Lower lobe of right lung (tissue), 2 donors: Measurements from ENCODE around the gene SIAH1. TPM values are rescaled to one million over a fixed set of nuclear protein-coding genes. Genes with fewer than 3 reads are reported as not detected.
"Not testable (repeated sequence)": the region's sequence is repeated elsewhere in the genome, so short reads cannot be mapped to it uniquely, and the experiment has no call there.

ENCODE experiments used
- ATAC-seq, 2 donors: fragments of 200-7000 bp; cut with Tn5 transposase; one replicate each; pipeline ENCODE4 v1.9.1; 2020 to 2022; ENCODE audit warnings: mild to moderate bottlenecking in 2 of 2, moderate library complexity in 2 of 2
- DNase-seq: peaks from one replicate; pipeline ENCODE4 v3.0.0-alpha.2; 2020
- H3K27ac ChIP-seq: fragments of 200-600 bp; one replicate; pipeline ENCODE4 v1.8.0; 2022
- H3K27me3 ChIP-seq: fragments of 200-600 bp; one replicate; pipeline ENCODE4 v1.8.0; 2022; ENCODE audit warnings: low read depth
- H3K36me3 ChIP-seq: fragments of 200-600 bp; one replicate; pipeline ENCODE4 v1.8.0; 2022; ENCODE audit warnings: mild to moderate bottlenecking
- H3K4me1 ChIP-seq: fragments of 200-600 bp; one replicate; pipeline ENCODE4 v1.8.0; 2022
- H3K4me3 ChIP-seq: fragments of 200-600 bp; one replicate; pipeline ENCODE4 v1.8.0; 2022; ENCODE audit warnings: mild to moderate bottlenecking
- H3K9me3 ChIP-seq: fragments of 200-600 bp; one replicate; pipeline ENCODE4 v1.8.0; 2022
- intact Hi-C: fragments of 100-400 bp; cut with DNase I; formaldehyde crosslinking; loops from one replicate; pipeline ENCODE4 v1.11.0; 2022
- total RNA-seq: library from RNA; stranded (reverse); fragmentation: NEBNext Ultra II Directional; extraction: Animal tissue kit (Norgen Biotek cat#: 25700); gene quantifications from one replicate; pipeline ENCODE4 v1.2.1, GENCODE V29; 2021
- TF ChIP-seq, protein P1 (sequence below): fragments of 200-600 bp; IDR thresholded peaks from one replicate; pipeline ENCODE4 v1.8.0; 2022; ENCODE audit warnings: antibody characterized with exemption, mild to moderate bottlenecking
- donor health status: DM: no; HTN: yes; CAD: no; lungs with severe emphysema.

SIAH1 gene
- total RNA-seq, 1 donor from 2014 or later: 24.4 TPM

DNA sequence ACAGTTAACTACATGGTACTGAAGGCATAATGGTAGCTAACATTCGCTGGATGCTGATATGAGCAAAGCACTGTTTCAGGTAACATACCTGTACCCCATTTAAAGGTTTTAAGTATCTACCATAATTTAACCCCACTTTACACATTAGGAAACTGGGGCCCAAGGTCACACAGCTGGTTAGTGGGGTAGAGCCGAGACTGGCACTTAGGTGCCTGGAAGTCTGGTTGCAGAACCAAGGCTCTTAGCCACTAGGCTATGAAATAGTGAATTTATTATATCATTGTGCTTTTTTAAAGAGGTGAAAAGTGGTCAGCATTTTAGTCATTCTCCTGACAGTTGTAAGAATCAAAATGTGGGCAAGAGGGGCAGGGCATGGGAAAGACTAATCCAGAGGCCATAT is 25.2 kb downstream of the SIAH1 start:
- ATAC-seq (no peak), DNase-seq (no peak)
- TF ChIP-seq, protein P1, sequence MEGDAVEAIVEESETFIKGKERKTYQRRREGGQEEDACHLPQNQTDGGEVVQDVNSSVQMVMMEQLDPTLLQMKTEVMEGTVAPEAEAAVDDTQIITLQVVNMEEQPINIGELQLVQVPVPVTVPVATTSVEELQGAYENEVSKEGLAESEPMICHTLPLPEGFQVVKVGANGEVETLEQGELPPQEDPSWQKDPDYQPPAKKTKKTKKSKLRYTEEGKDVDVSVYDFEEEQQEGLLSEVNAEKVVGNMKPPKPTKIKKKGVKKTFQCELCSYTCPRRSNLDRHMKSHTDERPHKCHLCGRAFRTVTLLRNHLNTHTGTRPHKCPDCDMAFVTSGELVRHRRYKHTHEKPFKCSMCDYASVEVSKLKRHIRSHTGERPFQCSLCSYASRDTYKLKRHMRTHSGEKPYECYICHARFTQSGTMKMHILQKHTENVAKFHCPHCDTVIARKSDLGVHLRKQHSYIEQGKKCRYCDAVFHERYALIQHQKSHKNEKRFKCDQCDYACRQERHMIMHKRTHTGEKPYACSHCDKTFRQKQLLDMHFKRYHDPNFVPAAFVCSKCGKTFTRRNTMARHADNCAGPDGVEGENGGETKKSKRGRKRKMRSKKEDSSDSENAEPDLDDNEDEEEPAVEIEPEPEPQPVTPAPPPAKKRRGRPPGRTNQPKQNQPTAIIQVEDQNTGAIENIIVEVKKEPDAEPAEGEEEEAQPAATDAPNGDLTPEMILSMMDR: no peak
- Histone ChIP-seq H3K4me3 (no peak overlapping the region), H3K4me1 (peaks cover 15% of the 10 kb centered on the region), H3K27ac (no peak overlapping the region), H3K27me3 (no peaks in the 10 kb centered on the region), H3K36me3 (peaks cover 38% of the 10 kb centered on the region), H3K9me3 (no peaks in the 10 kb centered on the region)
- intact Hi-C loops: loop anchor here (10.0 kb wide), 1 partner anchor 265 kb away; no protein-coding TSS in a partner anchor

DNA sequence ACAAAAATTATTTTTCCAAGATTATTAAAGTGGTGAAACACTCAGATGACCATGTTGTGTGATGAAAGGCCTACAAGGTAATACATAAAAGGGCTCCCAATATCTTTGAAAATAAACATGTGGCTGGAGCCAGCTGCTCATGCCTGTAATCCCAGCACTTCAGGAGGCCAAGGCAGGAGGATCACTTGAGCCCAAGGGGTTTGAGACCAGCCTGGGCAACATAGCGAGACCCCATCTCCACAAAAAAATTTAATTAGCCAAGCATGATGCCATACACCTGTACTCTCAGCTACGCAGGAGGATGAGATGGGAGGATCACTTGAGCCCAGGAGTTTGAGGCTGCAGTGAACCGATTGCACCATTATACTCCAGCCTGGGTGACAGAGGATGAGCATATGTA is 26.8 kb downstream of the SIAH1 start:
- TF ChIP-seq, protein P1: no peak
- H3K27me3 ChIP-seq: no peaks in the 10 kb centered on the region
- H3K27ac ChIP-seq: no peak overlapping the region
- peaks cover 38% of the 10 kb centered on the region for H3K36me3 ChIP-seq
- DNase-seq: no peak
- intact Hi-C loops: loop anchor here (10.0 kb wide), 1 partner anchor 266 kb away; no protein-coding TSS in a partner anchor
- no peak overlapping the region for H3K4me3 ChIP-seq
- no peaks in the 10 kb centered on the region for H3K9me3 ChIP-seq
- H3K4me1 ChIP-seq: peaks cover 5% of the 10 kb centered on the region
- no peak for ATAC-seq

DNA sequence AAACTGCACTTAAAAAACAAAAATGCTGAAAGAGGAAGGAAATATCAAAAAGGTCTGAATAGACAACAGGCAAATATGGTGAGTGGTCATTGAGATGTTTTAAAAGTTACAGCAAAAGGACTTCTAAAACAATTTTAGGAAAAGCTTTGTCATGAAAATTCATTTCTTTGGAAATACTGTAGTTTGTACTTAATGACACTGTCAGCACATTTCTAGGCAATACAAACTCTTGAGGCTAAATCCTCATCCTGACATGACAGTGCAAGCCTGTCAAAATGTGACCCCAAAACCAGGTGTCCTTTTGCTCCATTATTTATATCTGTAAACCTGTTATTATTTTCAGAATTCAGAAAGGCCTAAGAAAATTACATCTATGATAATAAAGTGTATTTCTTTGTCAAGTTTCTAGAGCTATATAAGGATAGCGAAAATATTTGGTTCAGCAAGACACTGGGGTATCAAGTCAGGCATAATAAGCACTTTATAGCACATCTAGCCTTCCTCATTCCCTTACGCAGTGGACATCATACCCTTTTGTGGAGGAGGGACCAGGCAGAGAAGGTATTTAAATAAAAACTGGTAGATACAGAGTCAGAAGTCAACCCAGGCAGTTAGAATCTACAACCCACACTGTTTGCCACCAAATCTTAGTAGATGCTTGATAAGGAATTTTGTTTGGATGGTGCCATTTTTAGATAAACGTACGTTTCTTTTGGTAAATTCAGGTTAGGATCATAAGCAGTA is 28.4 kb downstream of the SIAH1 start:
- no peak for ATAC-seq
- TF ChIP-seq, protein P1: no peak
- peaks cover 44% of the 10 kb centered on the region for H3K36me3 ChIP-seq

DNA sequence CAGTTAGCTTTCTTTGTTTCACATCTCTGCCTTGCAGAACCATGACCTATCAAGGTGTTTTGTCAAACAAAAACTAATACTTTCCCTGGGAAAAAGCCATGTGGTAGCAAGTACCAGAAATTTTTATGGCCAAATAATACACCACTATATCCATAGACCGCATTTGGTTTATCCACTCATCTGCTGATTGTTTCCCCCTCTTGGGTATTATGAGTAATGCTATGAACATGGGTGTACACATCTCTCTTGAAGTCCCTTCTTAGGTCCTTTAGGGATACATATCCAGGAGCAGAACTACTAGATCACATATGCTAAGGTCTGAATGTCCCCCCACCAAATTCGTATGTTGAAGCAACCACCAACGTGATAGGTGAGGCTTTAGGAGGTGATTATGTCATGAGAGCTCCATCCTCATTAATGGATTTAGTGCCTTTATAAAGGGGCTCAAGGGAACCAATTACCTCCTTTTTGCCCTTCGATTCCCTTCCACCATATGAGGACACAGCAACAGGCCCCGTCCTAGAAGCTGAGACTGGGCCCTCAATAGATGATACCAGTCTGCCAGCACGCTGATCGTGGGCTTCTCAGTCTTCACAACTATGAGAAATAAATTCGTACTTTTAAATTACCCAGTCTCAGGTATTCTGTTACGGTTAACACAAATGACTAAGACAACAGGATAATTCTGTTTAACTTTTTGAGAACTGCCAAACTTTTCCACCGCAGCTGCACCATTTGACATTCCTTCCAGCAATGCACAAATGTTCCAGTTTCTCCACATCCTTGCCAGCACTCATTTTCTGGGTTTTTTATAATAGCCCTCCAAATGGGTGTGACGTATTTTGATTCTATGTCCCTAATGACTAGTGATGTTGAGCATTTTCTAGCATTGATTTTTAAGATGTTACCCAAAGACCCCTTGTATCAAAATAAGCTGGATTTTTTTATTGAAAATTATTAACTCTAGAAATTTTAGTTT is 30.0 kb downstream of the SIAH1 start:
- no peak for DNase-seq
- TF ChIP-seq, protein P1: no peak
- Histone ChIP-seq H3K27ac (no peak overlapping the region), H3K36me3 (peaks cover 54% of the 10 kb centered on the region), H3K9me3 (no peaks in the 10 kb centered on the region), H3K27me3 (no peaks in the 10 kb centered on the region), H3K4me3 (no peak overlapping the region), H3K4me1 (no peaks in the 10 kb centered on the region)
- intact Hi-C loops: loop anchor here (10.0 kb wide), 1 partner anchor 270 kb away; no protein-coding TSS in a partner anchor
- no peak for ATAC-seq

More for the DNA sequence above, 28.4 kb downstream of the SIAH1 start:
- no peak for DNase-seq
- H3K4me1 ChIP-seq: peaks cover 5% of the 10 kb centered on the region
- no peaks in the 10 kb centered on the region for H3K27me3 ChIP-seq
- intact Hi-C loops: loop anchor here (10.0 kb wide), 1 partner anchor 268 kb away; no protein-coding TSS in a partner anchor
- no peak overlapping the region for H3K27ac ChIP-seq
- no peak overlapping the region for H3K4me3 ChIP-seq
- no peaks in the 10 kb centered on the region for H3K9me3 ChIP-seq

DNA sequence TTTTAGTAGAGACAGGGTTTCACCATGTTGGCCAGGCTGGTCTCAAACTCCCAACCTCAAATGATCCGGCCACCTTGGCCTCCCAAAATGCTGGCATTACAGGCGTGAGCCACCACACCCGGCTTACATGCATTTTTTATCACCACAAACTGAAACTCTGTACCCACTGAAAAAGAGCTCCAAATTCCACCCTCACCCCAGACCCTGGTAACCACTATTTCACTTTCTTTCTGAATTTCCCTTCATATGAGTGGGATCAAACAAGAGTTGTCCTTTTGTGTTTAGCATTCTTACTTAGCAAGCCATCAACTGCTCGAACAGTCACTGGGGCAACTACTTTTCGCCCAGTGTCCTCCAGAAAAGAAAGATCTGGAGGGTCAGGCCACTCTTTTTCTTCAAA is 30.8 kb downstream of the SIAH1 start:
- not testable (repeated sequence) for H3K9me3 ChIP-seq, H3K4me1 ChIP-seq, DNase-seq, ATAC-seq, H3K27me3 ChIP-seq, H3K4me3 ChIP-seq, H3K27ac ChIP-seq
- H3K36me3 ChIP-seq: peaks cover 61% of the 10 kb centered on the region
- intact Hi-C loops: loop anchor here (10.0 kb wide), 1 partner anchor 270 kb away; no protein-coding TSS in a partner anchor
